ENCODE data around the gene CEP350. TPM values are rescaled to one million over a fixed set of nuclear protein-coding genes. Genes with fewer than 3 reads are reported as not detected.
A peak's percentile ranks its signal among the peaks of the same experiment; 100 is the strongest.

CEP350 gene
- total and polyA plus RNA-seq, 10 of the 15 experiments (the other 5 are each of a cell fraction or from before 2014, with no cell fraction given), result 5.2 to 46.0 (median 23.1) TPM

GRCh38 chr1:179995576-179995975 is 41.0 kb downstream of the CEP350 start:
- H3K4me1 ChIP-seq (ENCODE audit: control insufficient read depth, insufficient read depth, low read length), result peaks cover 17% of the 10 kb centered on the region
- SMC1A ChIA-PET (ENCODE audit: uncharacterized antibody, unreplicated experiment), result interaction anchor here (0.8 to 5.4 kb wide), 11 partner anchors 9 to 117 kb away, joined by 3 to 25 read pairs (median 4); no protein-coding TSS in a partner anchor
- peaks cover 5% of the 10 kb centered on the region for H3K79me2 ChIP-seq (ENCODE audit: control insufficient read depth, insufficient read depth, low read length)
- H3K27me3 ChIP-seq (replicated peaks in 1 of 2; ENCODE audit: control insufficient read depth in 2 of 2, insufficient read depth in 2 of 2, low read length in 1 of 2), result no peaks in the 10 kb centered on the region
- H3K27ac ChIP-seq (ENCODE audit: control insufficient read depth, insufficient read depth), result no peak overlapping the region; the same call in 1 of the 2 replicates
- FAIRE-seq, result no peak
- no peak overlapping the region for H3K4me3 ChIP-seq
- no peak for DNase-seq (ENCODE audit: low read depth, low spot score)
- CTCF ChIA-PET, result interaction anchor here (1.3 to 2.5 kb wide), 5 partner anchors 19 to 184 kb away, joined by 3 to 14 read pairs (median 5); no protein-coding TSS in a partner anchor
- RAD21 ChIA-PET (ENCODE audit: unreplicated experiment), result interaction anchor here (1.2 to 1.5 kb wide), 2 partner anchors 18 to 41 kb away, joined by 3 to 5 read pairs; partner anchors contain the start of gene CEP350
- intact Hi-C loops (cut with micrococcal nuclease; ENCODE audit: unreplicated experiment), result no loop called here
- no peaks in the 10 kb centered on the region; the same call in 2 of the 3 replicates for H3K9me3 ChIP-seq (replicated peaks; ENCODE audit: control insufficient read depth, insufficient read depth, low read length)
- POLR2A ChIA-PET, result interaction anchor here (0.6 to 1.6 kb wide), 3 partner anchors 8 to 41 kb away, joined by 3 to 4 read pairs (median 3); partner anchors contain the start of gene CEP350
- TF ChIP-seq HDAC2 (IDR thresholded peaks at IDR 0.05) (no peak), ZSCAN29 (IDR thresholded peaks at IDR 0.05) (no peak), SUPT20H (IDR thresholded peaks at IDR 0.05; ENCODE audit: borderline replicate concordance, control insufficient read depth, low read depth, low read length) (no peak), SMAD1 (IDR thresholded peaks at IDR 0.05; ENCODE audit: low read depth, partially characterized antibody) (no peak), ZZZ3 (IDR thresholded peaks at IDR 0.05; ENCODE audit: control insufficient read depth, insufficient read length, low read depth) (no peak), FOXK2 (IDR thresholded peaks at IDR 0.05) (no peak), SMARCA5 (IDR thresholded peaks at IDR 0.05) (no peak), MEF2A (IDR thresholded peaks at IDR 0.05; ENCODE audit: insufficient read depth, low read depth, low read length) (no peak)
- no peak overlapping the region for H2AFZ ChIP-seq (ENCODE audit: control insufficient read depth, low read depth, low read length)
- WGBS (ENCODE audit: insufficient coverage, insufficient replicate concordance, low lambda C conversion rate, missing lambda C conversion rate), result 96% methylated on average over 1 of the region's 1 CpG
- no peak for ATAC-seq
- H3K9ac ChIP-seq (ENCODE audit: control insufficient read depth, insufficient read depth, low read length), result no peak overlapping the region
- H4K20me1 ChIP-seq (ENCODE audit: control insufficient read depth, insufficient read depth), result no peaks in the 10 kb centered on the region
- BruUV-seq (replicated peaks), result no TSS peak
- H3K4me2 ChIP-seq (ENCODE audit: control insufficient read depth, insufficient read depth), result 0 out of 2 replicates have a peak overlapping the region, but pooled peaks have one; percentile 1
- H3K36me3 ChIP-seq (ENCODE audit: control insufficient read depth in 2 of 2, insufficient read depth in 2 of 2, low read length in 1 of 2), result peaks cover 0 to 12% of the 10 kb centered on the region in 2 experiments; a peak in 3 of 4 replicates
- in situ Hi-C loops (cut with MboI), result no loop called here

Measured in GM12878 (cell line).